Stimulated activated CD8-positive, alpha-beta memory T cell treated with anti-CD3 and anti-CD28 coated beads, Interleukin-12 subunit alpha, Interleukin-12 subunit beta, amount 100 ng/mL, for 4 hours (primary cell): ENCODE results near the gene GLDC.
"Not testable (repeated sequence)": the region's sequence is repeated elsewhere in the genome, so short reads cannot be mapped to it uniquely, and the experiment has no call there.

ENCODE experiments used
- DNase-seq: peaks from one replicate; pipeline ENCODE4 v3.0.0-alpha.2; 2020; ENCODE audit warnings: low read depth

Gene GLDC

GRCh38 chr9:6664204-6664680, 18.7 kb upstream of the GLDC start:
- no peak for DNase-seq

- no peak for DNase-seq
These were observed 15.0 kb upstream of the GLDC start for GRCh38 chr9:6660512-6660911.

GRCh38 chr9:6658628-6659353, 13.3 kb upstream of the GLDC start:
- DNase-seq = no peak

GRCh38 chr9:6656614-6657300, 11.2 kb upstream of the GLDC start:
- DNase-seq = no peak

GRCh38 chr9:6655036-6655435, 9.5 kb upstream of the GLDC start:
- DNase-seq = no peak

GRCh38 chr9:6646293-6646636, 736 bp upstream of the GLDC start:
- DNase-seq = no peak

DNA sequence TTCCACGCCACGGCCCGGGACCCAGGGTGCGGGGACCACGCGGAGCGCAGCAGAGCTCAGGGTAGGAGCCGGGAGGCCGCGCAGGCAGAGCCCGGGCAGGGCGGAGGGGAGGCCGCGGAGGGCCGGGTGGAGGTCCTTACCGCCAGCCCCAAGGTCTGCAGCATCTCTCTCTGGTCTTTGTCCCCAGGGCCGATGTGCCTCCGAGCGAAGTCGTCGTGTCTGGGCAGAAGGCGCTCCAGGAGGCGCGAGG, 499 bp downstream of the GLDC start:
- DNase-seq = not testable (repeated sequence)

GRCh38 chr9:6644346-6645104, 1.0 kb downstream of the GLDC start:
- no peak for DNase-seq

- DNase-seq = no peak
These were observed 3.6 kb downstream of the GLDC start for GRCh38 chr9:6641961-6642360.

- no peak for DNase-seq
These were observed 4.0 kb downstream of the GLDC start for GRCh38 chr9:6641561-6641960.

DNA sequence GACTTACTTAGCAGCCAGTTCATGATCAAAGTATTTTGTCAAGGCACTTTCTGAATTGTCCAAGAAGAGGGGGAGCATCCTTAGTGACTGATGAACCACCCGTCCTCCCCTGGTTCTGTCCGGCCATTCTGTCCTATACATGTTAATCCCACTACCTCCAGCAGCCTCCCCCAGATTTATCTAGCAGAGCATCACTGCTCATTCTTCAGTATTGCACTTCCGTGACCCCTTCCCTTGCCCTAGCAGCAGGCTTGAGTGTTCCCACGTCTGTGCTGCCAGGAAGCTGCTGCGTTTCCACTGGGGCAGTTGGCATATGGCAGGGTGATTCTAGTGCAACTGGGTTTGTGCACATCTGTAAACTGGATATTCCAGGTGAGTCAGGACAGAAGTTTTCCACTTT, 4.5 kb downstream of the GLDC start:
- DNase-seq = no peak

DNA sequence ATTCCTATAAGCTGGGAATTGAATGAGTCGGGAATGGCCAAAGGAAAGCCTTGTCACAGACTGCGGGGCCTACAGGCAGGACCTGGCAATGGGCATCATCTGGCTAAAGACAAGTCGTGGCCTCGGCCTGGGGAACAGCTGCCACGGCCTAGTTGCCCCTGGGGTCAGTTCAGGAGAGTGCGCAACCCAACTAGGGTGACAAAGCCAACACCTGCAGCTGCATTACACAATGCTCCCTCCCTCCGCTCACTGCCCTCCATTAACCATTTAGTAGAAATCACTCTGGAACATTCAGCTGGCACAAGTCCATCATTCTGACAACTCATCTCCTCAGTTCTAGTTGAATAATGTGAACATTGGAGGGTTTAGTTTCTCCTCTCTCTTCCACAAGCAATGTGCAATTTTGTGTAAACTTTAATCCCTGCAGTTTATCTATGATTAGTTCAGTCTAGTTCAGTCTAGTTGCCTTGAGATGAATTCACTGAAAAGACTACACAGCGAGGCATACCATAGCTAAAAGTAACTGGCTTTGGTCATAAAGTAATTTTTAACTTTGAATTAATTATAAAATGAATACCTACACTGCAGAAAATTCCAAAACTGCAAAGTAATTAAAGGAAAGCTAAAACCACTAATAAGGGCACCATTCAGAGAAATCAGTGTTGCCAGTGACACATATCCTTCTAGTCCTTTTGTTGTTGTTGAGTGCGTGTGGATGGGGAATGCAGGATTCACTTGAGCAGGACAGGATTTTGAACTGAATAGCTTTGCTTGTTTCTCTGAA, 5.1 kb downstream of the GLDC start:
- no peak for DNase-seq

GRCh38 chr9:6639622-6640021, 5.9 kb downstream of the GLDC start:
- DNase-seq = no peak

GRCh38 chr9:6634444-6634843, 11.1 kb downstream of the GLDC start:
- no peak for DNase-seq

DNA sequence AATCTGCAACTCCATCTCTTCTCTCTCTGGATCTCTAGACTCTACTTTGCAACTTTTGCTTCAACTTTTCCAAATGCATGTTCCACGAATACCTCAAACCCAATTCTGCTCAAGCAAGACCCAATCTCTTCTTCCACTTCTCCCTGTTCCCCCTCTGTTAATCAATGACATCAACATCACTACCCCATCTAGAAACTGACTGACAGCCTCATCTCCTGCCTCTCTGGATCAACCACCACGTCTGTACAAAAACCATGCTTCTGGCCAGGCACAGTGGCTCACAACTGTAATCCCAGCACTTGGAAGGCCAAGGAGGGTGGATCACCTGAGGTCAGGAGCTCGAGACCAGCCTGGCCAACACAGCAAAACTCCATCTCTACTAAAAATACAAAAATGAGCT, 12.2 kb downstream of the GLDC start:
- no peak for DNase-seq

GRCh38 chr9:6632516-6633183, 12.9 kb downstream of the GLDC start:
- no peak for DNase-seq

GRCh38 chr9:6631207-6631512, 14.4 kb downstream of the GLDC start:
- DNase-seq = no peak

GRCh38 chr9:6630502-6631206, 14.9 kb downstream of the GLDC start:
- no peak for DNase-seq

GRCh38 chr9:6628704-6629103, 16.8 kb downstream of the GLDC start:
- no peak for DNase-seq

DNA sequence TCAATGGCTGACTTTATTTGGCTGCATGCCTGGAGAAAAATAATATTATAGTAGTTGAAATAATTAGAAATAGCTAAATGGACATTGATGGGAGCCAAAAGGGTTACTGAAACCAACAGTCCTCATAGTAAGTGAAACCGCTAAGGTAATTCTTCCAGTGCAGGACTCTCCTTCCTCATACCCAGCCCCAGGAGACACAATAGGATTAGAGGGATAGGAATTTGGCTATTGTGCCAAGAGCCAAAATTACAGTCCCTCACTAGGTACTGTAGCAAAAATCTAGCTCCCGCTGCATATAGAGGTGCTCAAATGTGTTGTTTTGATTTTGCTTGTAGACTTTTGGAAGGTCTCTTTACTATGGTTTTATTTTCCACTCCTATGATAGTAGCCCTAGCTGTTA, 20.2 kb downstream of the GLDC start:
- no peak for DNase-seq

GRCh38 chr9:6622784-6623183, 22.7 kb downstream of the GLDC start:
- not testable (repeated sequence) for DNase-seq

DNA sequence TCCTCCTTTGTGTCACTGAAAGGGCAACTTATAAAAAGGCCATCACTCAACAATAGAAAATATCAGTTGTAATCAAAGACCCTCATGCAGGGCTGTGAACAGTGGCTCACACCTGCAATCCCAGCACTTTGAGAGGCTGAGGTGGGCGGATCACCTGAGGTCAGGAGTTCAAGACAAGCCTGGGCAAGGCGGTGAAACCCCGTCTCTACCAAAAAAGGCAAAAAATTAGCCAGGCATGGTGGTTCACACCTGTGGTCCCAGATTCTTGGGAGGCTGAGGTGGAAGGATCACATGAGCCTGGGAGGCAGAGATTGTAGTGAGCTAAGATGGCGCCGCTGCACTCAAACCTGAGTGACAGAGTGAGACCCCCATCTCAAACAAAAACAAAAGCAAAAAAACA, 24.7 kb downstream of the GLDC start:
- DNase-seq = no peak
